Activated naive CD4-positive, alpha-beta T cell treated with anti-CD3 and anti-CD28 coated beads, Interleukin-2, amount 10 ng/mL, durations not matched to agents 7 days and 5 days (primary cell): Measurements from ENCODE around the gene HDHD5.
A peak's percentile ranks its signal among the peaks of the same experiment; 100 is the strongest.

Experiments used
- CTCF ChIA-PET: fragments of 350-600 bp; sonication (Branson Sonifier 250); formaldehyde crosslinking; loops from one replicate; lab custom pipeline; 2021; ENCODE audit warnings: antibody characterized with exemption; lab: Charles Lee
- DNase-seq: peaks from one replicate; pipeline ENCODE4 v3.0.0-alpha.2; 2020
- H3K27ac Mint-ChIP-seq: one replicate; pipeline ENCODE4 v1.8.0; 2021; ENCODE audit warnings: mild to moderate bottlenecking, moderate library complexity, mixed read lengths
- H3K27me3 Mint-ChIP-seq: one replicate; pipeline ENCODE4 v1.8.0; 2021; ENCODE audit warnings: mild to moderate bottlenecking, mixed read lengths
- H3K36me3 Mint-ChIP-seq: one replicate; pipeline ENCODE4 v1.8.0; 2021; ENCODE audit warnings: mixed read lengths
- H3K4me1 Mint-ChIP-seq: one replicate; pipeline ENCODE4 v1.8.0; 2021; ENCODE audit warnings: mixed read lengths
- H3K4me3 Mint-ChIP-seq: one replicate; pipeline ENCODE4 v1.8.0; 2021; ENCODE audit warnings: mild to moderate bottlenecking, moderate library complexity, mixed read lengths
- H3K9me3 Mint-ChIP-seq: one replicate; pipeline ENCODE4 v1.8.0; 2021; ENCODE audit warnings: mixed read lengths

The HDHD5 gene

GRCh38 chr22:17113600-17113999 is 45.5 kb downstream of the HDHD5 start:
- Mint-ChIP-seq H3K4me1 (peaks cover 59% of the 10 kb centered on the region), H3K4me3 (no peak overlapping the region), H3K9me3 (no peaks in the 10 kb centered on the region), H3K36me3 (peaks cover 28% of the 10 kb centered on the region), H3K27me3 (peaks cover 7% of the 10 kb centered on the region), H3K27ac (peak overlapping the region; percentile 63)
- no peak for DNase-seq
- CTCF ChIA-PET: no interaction called here

GRCh38 chr22:17112491-17113042 is 46.5 kb downstream of the HDHD5 start:
- DNase-seq: no peak
- Mint-ChIP-seq H3K4me3 (no peak overlapping the region), H3K4me1 (peaks cover 55% of the 10 kb centered on the region), H3K9me3 (no peaks in the 10 kb centered on the region), H3K36me3 (peaks cover 34% of the 10 kb centered on the region), H3K27ac (no peak overlapping the region), H3K27me3 (no peaks in the 10 kb centered on the region)
- CTCF ChIA-PET: interaction anchor here (0.6 to 0.9 kb wide), 2 partner anchors 30 to 34 kb away, joined by 3 to 4 read pairs; no protein-coding TSS in a partner anchor

- Mint-ChIP-seq H3K27ac (peak overlapping the region; percentile 9), H3K36me3 (peaks cover 48% of the 10 kb centered on the region), H3K9me3 (no peaks in the 10 kb centered on the region), H3K4me1 (peaks cover 55% of the 10 kb centered on the region), H3K27me3 (no peaks in the 10 kb centered on the region), H3K4me3 (no peak overlapping the region)
- CTCF ChIA-PET: interaction anchor here (1.4 kb wide), 1 partner anchor 391 kb away, joined by 3 read pairs; no protein-coding TSS in a partner anchor
- DNase-seq: no peak
These were observed 48.1 kb downstream of the HDHD5 start for GRCh38 chr22:17110791-17111550.

GRCh38 chr22:17109976-17110375 is 49.1 kb downstream of the HDHD5 start:
- H3K4me3 Mint-ChIP-seq: no peak overlapping the region
- CTCF ChIA-PET: interaction anchor here (1.4 kb wide), 1 partner anchor 392 kb away, joined by 3 read pairs; no protein-coding TSS in a partner anchor
- H3K4me1 Mint-ChIP-seq: peaks cover 55% of the 10 kb centered on the region
- H3K36me3 Mint-ChIP-seq: peaks cover 57% of the 10 kb centered on the region
- no peaks in the 10 kb centered on the region for H3K27me3 Mint-ChIP-seq
- H3K9me3 Mint-ChIP-seq: no peaks in the 10 kb centered on the region
- no peak for DNase-seq
- no peak overlapping the region for H3K27ac Mint-ChIP-seq

GRCh38 chr22:17109113-17109865 is 49.8 kb downstream of the HDHD5 start:
- CTCF ChIA-PET: no interaction called here
- DNase-seq: no peak
- Mint-ChIP-seq H3K27ac (no peak overlapping the region), H3K36me3 (peaks cover 62% of the 10 kb centered on the region), H3K4me1 (peaks cover 55% of the 10 kb centered on the region), H3K27me3 (no peaks in the 10 kb centered on the region), H3K4me3 (no peak overlapping the region), H3K9me3 (no peaks in the 10 kb centered on the region)

- CTCF ChIA-PET: no interaction called here
- H3K27ac Mint-ChIP-seq: no peak overlapping the region
- H3K9me3 Mint-ChIP-seq: no peaks in the 10 kb centered on the region
These were observed 50.6 kb downstream of the HDHD5 start for GRCh38 chr22:17108256-17109112.

GRCh38 chr22:17107547-17107810 is 51.6 kb downstream of the HDHD5 start:
- CTCF ChIA-PET: interaction anchor here (1.1 to 2.0 kb wide), 4 partner anchors 9 to 64 kb away, joined by 3 to 9 read pairs (median 6); no protein-coding TSS in a partner anchor
- Mint-ChIP-seq H3K36me3 (peaks cover 63% of the 10 kb centered on the region), H3K27ac (peak overlapping the region; percentile 91)

More at GRCh38 chr22:17108256-17109112, 50.6 kb downstream of the HDHD5 start:
- no peak overlapping the region for H3K4me3 Mint-ChIP-seq
- DNase-seq: no peak
- no peaks in the 10 kb centered on the region for H3K27me3 Mint-ChIP-seq
- H3K36me3 Mint-ChIP-seq: peaks cover 60% of the 10 kb centered on the region
- peaks cover 50% of the 10 kb centered on the region for H3K4me1 Mint-ChIP-seq

GRCh38 chr22:17106785-17107546 is 52.1 kb downstream of the HDHD5 start:
- Mint-ChIP-seq H3K27me3 (no peaks in the 10 kb centered on the region), H3K36me3 (peaks cover 65% of the 10 kb centered on the region), H3K4me1 (peaks cover 56% of the 10 kb centered on the region), H3K9me3 (no peaks in the 10 kb centered on the region), H3K27ac (peak overlapping the region; percentile 91), H3K4me3 (peak overlapping the region; percentile 46)
- DNase-seq: peak; percentile 81
- CTCF ChIA-PET: interaction anchor here (1.1 to 2.0 kb wide), 5 partner anchors 9 to 65 kb away, joined by 3 to 9 read pairs (median 5); no protein-coding TSS in a partner anchor

More at GRCh38 chr22:17107547-17107810, 51.6 kb downstream of the HDHD5 start:
- Mint-ChIP-seq H3K9me3 (no peaks in the 10 kb centered on the region), H3K4me1 (peaks cover 51% of the 10 kb centered on the region), H3K27me3 (no peaks in the 10 kb centered on the region), H3K4me3 (peak overlapping the region; percentile 46)
- DNase-seq: no peak

- Mint-ChIP-seq H3K27me3 (no peaks in the 10 kb centered on the region), H3K27ac (peak overlapping the region; percentile 91), H3K4me3 (peak overlapping the region; percentile 46), H3K9me3 (no peaks in the 10 kb centered on the region), H3K4me1 (peaks cover 63% of the 10 kb centered on the region), H3K36me3 (peaks cover 68% of the 10 kb centered on the region)
- no peak for DNase-seq
- CTCF ChIA-PET: interaction anchor here (1.1 to 2.0 kb wide), 6 partner anchors 9 to 66 kb away, joined by 3 to 9 read pairs (median 4); no protein-coding TSS in a partner anchor
These were observed 52.8 kb downstream of the HDHD5 start for GRCh38 chr22:17106161-17106784.

GRCh38 chr22:17105143-17106129 is 53.6 kb downstream of the HDHD5 start:
- H3K9me3 Mint-ChIP-seq: no peaks in the 10 kb centered on the region
- H3K27me3 Mint-ChIP-seq: no peaks in the 10 kb centered on the region
- peaks cover 70% of the 10 kb centered on the region for H3K36me3 Mint-ChIP-seq
- peak; percentile 4 for DNase-seq
- peak overlapping the region; percentile 31 for H3K4me3 Mint-ChIP-seq
- CTCF ChIA-PET: interaction anchor here (1.1 to 2.0 kb wide), 2 partner anchors 8 to 67 kb away, joined by 3 to 8 read pairs; no protein-coding TSS in a partner anchor
- H3K27ac Mint-ChIP-seq: peak overlapping the region; percentile 91
- H3K4me1 Mint-ChIP-seq: peaks cover 64% of the 10 kb centered on the region

- Mint-ChIP-seq H3K4me3 (no peak overlapping the region), H3K36me3 (peaks cover 75% of the 10 kb centered on the region), H3K27me3 (no peaks in the 10 kb centered on the region), H3K4me1 (peaks cover 71% of the 10 kb centered on the region), H3K9me3 (no peaks in the 10 kb centered on the region), H3K27ac (peak overlapping the region; percentile 72)
- DNase-seq: peak; percentile 9
- CTCF ChIA-PET: no interaction called here
These were observed 54.6 kb downstream of the HDHD5 start for GRCh38 chr22:17104336-17104935.
